ENCODE results near the gene RFC3.
"Not testable (repeated sequence)": the region's sequence is repeated elsewhere in the genome, so short reads cannot be mapped to it uniquely, and the experiment has no call there.

Gene RFC3, protein sequence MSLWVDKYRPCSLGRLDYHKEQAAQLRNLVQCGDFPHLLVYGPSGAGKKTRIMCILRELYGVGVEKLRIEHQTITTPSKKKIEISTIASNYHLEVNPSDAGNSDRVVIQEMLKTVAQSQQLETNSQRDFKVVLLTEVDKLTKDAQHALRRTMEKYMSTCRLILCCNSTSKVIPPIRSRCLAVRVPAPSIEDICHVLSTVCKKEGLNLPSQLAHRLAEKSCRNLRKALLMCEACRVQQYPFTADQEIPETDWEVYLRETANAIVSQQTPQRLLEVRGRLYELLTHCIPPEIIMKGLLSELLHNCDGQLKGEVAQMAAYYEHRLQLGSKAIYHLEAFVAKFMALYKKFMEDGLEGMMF

GRCh38 chr13:33817901-33818706, at the start of gene RFC3:
Gene RFC3 (plus strand): TSS chr13:33818149. CDS start chr13:33818179, 30 bp downstream.
- peak; percentile 79 for DNase-seq (ENCODE audit: low read depth)

DNA sequence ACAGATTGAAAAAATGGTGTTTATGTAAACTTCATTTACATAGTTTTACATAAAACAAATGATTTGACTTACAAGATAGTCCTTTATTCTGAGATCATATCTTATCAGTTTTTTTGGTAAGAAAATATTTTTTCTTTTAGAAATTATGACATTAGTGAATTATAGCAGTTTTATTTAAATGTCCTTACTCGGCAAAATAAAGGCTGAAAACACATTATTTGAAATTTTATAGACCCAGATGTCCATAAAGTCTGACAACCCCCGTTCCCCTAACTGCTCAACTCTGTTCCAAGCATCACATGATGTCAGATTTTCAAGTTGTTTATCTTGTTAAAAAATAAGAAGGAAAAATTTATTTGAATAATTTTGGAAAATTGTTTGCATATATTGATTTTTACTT, 46.7 kb upstream of the RFC3 start:
- no peak for DNase-seq (ENCODE audit: low read depth)

- DNase-seq (ENCODE audit: low read depth), result no peak
Measured at GRCh38 chr13:33773790-33774462, 44.0 kb upstream of the RFC3 start.

GRCh38 chr13:33775339-33776108, 42.4 kb upstream of the RFC3 start:
- DNase-seq (ENCODE audit: low read depth), result no peak

DNA sequence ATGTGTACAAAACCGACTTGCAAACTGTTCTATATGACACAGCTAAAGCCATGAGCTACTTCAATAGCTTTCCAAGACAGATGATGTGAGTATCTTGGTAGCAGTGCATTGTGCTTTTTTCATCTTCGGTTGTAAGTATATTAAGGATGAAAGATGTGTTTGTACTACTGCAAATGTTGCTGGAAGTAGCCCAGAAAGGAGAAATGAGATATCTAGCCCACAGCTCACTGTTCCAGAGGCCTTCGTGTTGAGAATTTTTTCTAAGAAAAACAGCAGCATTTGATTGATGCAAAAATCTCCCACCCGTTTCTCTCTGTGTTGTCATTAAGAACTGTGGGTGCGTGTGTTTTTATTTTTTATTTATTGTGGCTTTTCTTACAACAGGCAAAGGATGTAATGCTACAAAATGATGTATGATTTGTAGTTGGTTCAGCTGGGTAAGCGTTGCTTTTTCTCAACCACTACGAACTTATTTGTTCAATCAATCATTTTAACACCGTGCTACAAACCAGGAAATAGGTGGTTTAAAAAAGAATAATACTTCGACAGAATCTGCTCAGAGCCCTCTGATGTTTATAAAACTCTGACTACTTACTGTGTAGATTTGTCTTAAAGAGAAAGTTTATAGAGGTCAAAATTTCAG, 41.6 kb upstream of the RFC3 start:
- no peak for DNase-seq (ENCODE audit: low read depth)

GRCh38 chr13:33782631-33783030, 35.3 kb upstream of the RFC3 start:
- DNase-seq (ENCODE audit: low read depth), result no peak

GRCh38 chr13:33783212-33783611, 34.7 kb upstream of the RFC3 start:
- DNase-seq (ENCODE audit: low read depth), result not testable (repeated sequence)

- no peak for DNase-seq (ENCODE audit: low read depth)
Measured at GRCh38 chr13:33784738-33785137, 33.2 kb upstream of the RFC3 start.

DNA sequence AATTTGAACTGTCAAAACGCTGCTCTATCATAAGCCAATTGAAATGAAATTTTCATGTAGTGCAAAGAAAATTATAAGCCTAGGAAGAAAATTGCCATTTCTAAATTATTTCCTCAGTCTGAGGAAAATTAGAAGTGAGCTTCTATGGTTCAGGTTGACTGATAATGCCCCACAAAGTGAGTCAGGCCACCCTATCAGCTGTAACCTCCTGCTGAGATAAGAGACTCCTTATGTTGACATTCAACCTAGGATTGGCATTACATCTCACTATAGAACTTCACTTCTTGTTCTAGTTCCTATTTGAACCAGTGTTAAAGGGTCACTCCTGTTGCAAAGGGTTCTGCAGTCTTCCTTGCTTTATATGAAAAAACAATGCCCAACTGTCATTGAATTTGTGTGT, 32.6 kb upstream of the RFC3 start:
- no peak for DNase-seq (ENCODE audit: low read depth)

DNA sequence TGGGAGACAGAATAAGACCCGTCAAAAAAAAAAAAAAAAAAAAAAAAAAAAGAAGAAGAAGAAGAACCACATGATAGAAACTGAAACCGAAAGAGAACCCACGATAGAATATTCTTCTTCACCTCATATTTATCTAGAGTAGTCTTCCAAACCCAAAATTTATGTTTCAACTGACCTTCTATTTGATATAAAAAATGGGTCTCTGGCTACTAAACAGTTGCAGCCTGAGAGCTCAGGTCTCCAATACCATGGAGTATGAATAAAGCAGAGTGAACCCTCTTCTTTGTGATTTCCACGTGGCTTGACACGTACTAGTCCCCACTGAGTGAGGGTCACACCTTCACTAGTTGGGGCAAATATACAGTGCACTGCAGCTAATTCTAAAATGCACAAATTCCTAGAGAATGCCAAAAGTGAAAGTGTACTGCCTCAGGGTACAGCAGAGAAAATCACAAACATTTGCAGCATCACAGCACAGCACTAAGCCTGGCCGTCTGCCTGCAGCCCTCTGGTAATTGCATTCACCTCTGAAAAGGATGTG, 30.8 kb upstream of the RFC3 start:
- no peak for DNase-seq (ENCODE audit: low read depth)

- DNase-seq (ENCODE audit: low read depth), result no peak
Measured at GRCh38 chr13:33789066-33789606, 28.8 kb upstream of the RFC3 start.

DNA sequence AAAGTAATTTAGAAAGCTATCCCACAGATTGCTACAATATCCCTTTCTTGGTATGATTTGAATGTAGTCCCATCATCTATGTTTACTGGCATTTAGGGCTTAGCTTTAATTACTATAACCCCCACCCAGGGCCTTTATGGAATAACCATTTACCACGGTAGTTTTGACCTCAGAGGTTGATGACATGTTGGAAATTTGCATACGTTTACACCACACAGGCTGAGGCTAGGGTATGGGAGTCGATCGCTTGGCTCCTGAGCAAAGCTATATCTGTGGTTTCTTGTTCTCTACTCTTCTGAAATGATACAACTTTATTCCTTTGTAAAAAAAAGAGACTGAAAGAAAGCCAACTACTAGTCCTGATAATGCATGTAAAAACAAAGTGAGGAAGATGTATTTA, 28.2 kb upstream of the RFC3 start:
- DNase-seq (ENCODE audit: low read depth), result no peak

GRCh38 chr13:33793726-33794125, 24.2 kb upstream of the RFC3 start:
- DNase-seq (ENCODE audit: low read depth), result no peak

GRCh38 chr13:33794576-33794975, 23.4 kb upstream of the RFC3 start:
- DNase-seq (ENCODE audit: low read depth), result no peak

GRCh38 chr13:33796095-33796494, 21.9 kb upstream of the RFC3 start:
- DNase-seq (ENCODE audit: low read depth), result no peak

GRCh38 chr13:33797622-33798021, 20.3 kb upstream of the RFC3 start:
- DNase-seq (ENCODE audit: low read depth), result no peak

- no peak for DNase-seq (ENCODE audit: low read depth)
Measured at GRCh38 chr13:33798023-33798422, 19.9 kb upstream of the RFC3 start.

GRCh38 chr13:33799950-33800592, 17.9 kb upstream of the RFC3 start:
- no peak for DNase-seq (ENCODE audit: low read depth)

- no peak for DNase-seq (ENCODE audit: low read depth)
Measured at GRCh38 chr13:33800646-33801186, 17.2 kb upstream of the RFC3 start.
